GM12875 (cell line): ENCODE measurements around the gene KIF4A.
"Not testable (repeated sequence)": the region's sequence is repeated elsewhere in the genome, so short reads cannot be mapped to it uniquely, and the experiment has no call there.

Source experiments
- H3K4me3 ChIP-seq: one replicate; pipeline ENCODE4 v1.5.1; 2011; ENCODE audit warnings: low read depth, low read length, control low read depth
- CTCF ChIP-seq: IDR thresholded peaks from 2 replicates; pipeline ENCODE4 v1.5.1; 2011; ENCODE audit warnings: low read depth, mild to moderate bottlenecking, control low read depth, inconsistent platforms, low read length, moderate library complexity, borderline replicate concordance; ENCODE audit not compliant: insufficient read depth

The KIF4A gene

GRCh38 chrX:70262952-70263567 is 26.8 kb upstream of the KIF4A start:
- TF ChIP-seq CTCF: peak; percentile 63

GRCh38 chrX:70264784-70265183 is 25.1 kb upstream of the KIF4A start:
- H3K4me3 ChIP-seq: no peak overlapping the region
- no peak for TF ChIP-seq CTCF

More at GRCh38 chrX:70262952-70263567, 26.8 kb upstream of the KIF4A start:
- H3K4me3 ChIP-seq: no peak overlapping the region

GRCh38 chrX:70268034-70268433 is 21.9 kb upstream of the KIF4A start, which contains the start of gene ARR3:
TSS of gene ARR3 (plus strand) at chrX:70268334. CDS start at chrX:70269386, 1,052 bp downstream.
- H3K4me3 ChIP-seq: no peak within 1 kb of the TSS
- TF ChIP-seq CTCF: no peak

- not testable (repeated sequence) for H3K4me3 ChIP-seq
Measured at GRCh38 chrX:70274029-70274428, 15.9 kb upstream of the KIF4A start.

GRCh38 chrX:70279081-70279480 is 10.8 kb upstream of the KIF4A start:
- H3K4me3 ChIP-seq: no peak overlapping the region
- TF ChIP-seq CTCF: no peak

- H3K4me3 ChIP-seq: no peak overlapping the region
- no peak for TF ChIP-seq CTCF
Measured at GRCh38 chrX:70280573-70280972, 9.3 kb upstream of the KIF4A start.

GRCh38 chrX:70281951-70282350 is 8.0 kb upstream of the KIF4A start, which contains the start of gene RAB41:
TSS of gene RAB41 (plus strand) at chrX:70282172. CDS start at chrX:70282218, 46 bp downstream.
- TF ChIP-seq CTCF: no peak
- H3K4me3 ChIP-seq: no peak within 1 kb of the TSS
